Hepatocyte (in vitro differentiated cells): ENCODE results near the gene TNFRSF12A.

Source experiments
- EZH2 ChIP-seq: fragments of 200-600 bp; sonication (generic); IDR thresholded peaks from 2 replicates; pipeline ENCODE4 v1.6.1; 2016; ENCODE audit warnings: antibody characterized with exemption, mild to moderate bottlenecking, borderline replicate concordance
- EZH2phosphoT487 ChIP-seq: fragments of 200-600 bp; sonication (generic); IDR thresholded peaks from one replicate; pipeline ENCODE4 v1.6.1; 2018; ENCODE audit warnings: antibody characterized with exemption, mild to moderate bottlenecking, low read depth, moderate library complexity; ENCODE audit not compliant: unreplicated experiment, severe bottlenecking
- TF ChIP-seq, protein P1 (sequence below): fragments of 200-600 bp; sonication (generic); IDR thresholded peaks from 2 replicates; pipeline ENCODE4 v1.5.1; 2016; ENCODE audit warnings: antibody characterized with exemption, mild to moderate bottlenecking; ENCODE audit not compliant: poor library complexity

DNA sequence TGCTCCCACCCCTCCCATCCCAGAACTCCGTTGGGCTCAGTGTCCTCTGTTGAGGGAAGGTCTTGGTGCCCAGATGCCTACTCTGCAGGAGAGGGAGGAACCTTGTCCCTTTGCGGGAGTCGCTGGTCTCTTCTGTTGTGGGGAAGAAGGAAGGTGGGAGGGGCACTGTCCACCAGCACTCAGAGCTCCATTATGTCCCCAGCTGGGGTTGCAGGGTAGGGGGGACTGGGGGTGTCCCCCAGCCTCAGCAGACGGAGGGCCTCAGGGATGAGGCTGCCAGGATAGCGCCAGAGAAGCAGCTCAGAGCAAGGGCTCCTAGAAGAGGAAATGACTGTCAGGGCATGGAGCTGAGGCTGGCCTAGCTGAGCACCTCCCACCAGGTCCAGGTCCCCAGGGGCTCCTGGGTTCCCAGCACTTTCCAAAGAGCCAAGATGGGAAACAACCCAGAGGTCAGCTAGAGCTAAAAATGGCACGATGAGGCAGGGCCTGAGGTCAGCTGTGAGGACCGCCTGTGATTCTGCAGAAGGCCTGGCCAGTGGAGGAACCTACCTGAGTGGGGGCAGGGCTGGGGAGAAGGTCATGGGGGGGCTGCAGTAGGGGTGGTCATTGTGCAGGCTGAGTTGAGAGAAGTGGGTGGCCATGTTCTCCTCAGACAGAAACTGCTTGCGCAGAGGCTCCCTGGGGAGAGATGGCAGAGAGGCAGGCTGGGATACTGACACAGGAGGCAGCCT, 2.7 kb downstream of the TNFRSF12A start:
- TF ChIP-seq, protein P1, sequence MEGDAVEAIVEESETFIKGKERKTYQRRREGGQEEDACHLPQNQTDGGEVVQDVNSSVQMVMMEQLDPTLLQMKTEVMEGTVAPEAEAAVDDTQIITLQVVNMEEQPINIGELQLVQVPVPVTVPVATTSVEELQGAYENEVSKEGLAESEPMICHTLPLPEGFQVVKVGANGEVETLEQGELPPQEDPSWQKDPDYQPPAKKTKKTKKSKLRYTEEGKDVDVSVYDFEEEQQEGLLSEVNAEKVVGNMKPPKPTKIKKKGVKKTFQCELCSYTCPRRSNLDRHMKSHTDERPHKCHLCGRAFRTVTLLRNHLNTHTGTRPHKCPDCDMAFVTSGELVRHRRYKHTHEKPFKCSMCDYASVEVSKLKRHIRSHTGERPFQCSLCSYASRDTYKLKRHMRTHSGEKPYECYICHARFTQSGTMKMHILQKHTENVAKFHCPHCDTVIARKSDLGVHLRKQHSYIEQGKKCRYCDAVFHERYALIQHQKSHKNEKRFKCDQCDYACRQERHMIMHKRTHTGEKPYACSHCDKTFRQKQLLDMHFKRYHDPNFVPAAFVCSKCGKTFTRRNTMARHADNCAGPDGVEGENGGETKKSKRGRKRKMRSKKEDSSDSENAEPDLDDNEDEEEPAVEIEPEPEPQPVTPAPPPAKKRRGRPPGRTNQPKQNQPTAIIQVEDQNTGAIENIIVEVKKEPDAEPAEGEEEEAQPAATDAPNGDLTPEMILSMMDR, result no peak
- TF ChIP-seq EZH2phosphoT487 (no peak), EZH2 (no peak)
